Activated T-cell treated with anti-CD3 and anti-CD28 coated beads for 24 hours (primary cell): ENCODE results near the gene PLEKHH1.

Experiments used
- DNase-seq: peaks from one replicate; pipeline ENCODE4 v3.0.0-alpha.2; 2020; ENCODE audit warnings: low read depth

PLEKHH1 gene

GRCh38 chr14:67567654-67568053 is 34.6 kb downstream of the PLEKHH1 start:
- DNase-seq = no peak

- no peak for DNase-seq
Measured at GRCh38 chr14:67569011-67569650, 36.0 kb downstream of the PLEKHH1 start.

- no peak for DNase-seq
Measured at GRCh38 chr14:67569651-67570290, 36.7 kb downstream of the PLEKHH1 start.

DNA sequence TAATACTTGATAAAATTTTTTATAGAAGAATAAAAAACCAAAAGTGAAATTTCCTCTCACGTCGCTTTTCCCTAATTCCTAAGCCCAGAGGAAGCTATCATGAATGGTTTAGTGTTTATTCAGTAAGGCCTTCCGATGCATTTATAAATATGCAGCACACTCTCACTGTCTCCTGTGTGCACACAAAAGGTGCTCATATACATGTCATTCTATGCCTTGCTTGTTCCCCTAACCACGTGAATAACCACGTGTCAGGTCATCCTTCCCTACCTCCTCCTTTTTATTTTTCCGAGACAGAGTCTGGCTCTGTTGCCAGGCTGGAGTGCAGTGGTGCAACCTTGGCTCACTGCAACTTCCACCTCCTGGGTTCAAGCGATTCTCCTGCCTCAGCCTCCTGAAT is 37.4 kb downstream of the PLEKHH1 start:
- DNase-seq = no peak

- peak; percentile 57 for DNase-seq
Measured at GRCh38 chr14:67571275-67571990, 38.3 kb downstream of the PLEKHH1 start.

GRCh38 chr14:67571991-67572323 is 38.9 kb downstream of the PLEKHH1 start:
- no peak for DNase-seq

DNA sequence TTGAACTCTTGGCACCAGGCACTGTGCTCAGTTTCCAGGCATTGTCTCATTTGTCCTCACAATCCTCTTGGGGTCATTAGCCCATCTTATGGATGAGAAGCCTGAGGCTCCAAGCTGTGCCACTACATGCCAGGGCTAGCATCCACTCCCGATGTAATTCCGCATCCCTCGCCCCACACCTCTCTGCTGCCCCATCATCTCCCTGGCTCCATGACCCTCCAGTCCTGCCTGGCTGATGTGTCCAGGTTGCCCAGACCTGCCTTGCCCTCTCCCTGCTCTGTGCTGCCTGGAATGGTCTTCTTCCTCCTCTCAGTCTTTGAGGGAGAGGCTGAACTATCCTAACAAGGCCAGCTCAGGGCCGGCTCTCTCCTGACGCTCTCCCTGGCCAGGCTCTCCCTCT is 39.5 kb downstream of the PLEKHH1 start:
- no peak for DNase-seq

- DNase-seq = no peak
Measured at GRCh38 chr14:67573228-67574010, 40.3 kb downstream of the PLEKHH1 start.

DNA sequence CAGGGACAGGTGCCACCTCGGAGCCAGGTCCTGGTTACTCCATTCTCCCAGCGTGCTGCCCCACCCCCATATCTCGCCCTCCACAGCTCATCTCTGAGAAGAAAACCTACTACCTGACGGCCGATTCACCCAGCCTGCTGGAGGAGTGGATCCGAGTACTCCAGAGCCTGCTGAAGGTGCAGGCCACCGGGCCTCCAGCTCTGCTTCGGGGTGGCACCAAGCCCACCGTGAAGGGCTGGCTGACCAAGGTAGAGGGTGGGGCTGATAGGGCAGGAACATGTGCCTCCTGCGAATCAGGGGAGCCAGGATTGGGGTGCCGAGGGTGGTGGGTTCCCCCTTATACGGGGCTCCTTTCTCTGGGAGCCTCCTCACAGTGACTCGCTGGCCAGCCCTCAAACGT is 41.1 kb downstream of the PLEKHH1 start:
- no peak for DNase-seq

DNA sequence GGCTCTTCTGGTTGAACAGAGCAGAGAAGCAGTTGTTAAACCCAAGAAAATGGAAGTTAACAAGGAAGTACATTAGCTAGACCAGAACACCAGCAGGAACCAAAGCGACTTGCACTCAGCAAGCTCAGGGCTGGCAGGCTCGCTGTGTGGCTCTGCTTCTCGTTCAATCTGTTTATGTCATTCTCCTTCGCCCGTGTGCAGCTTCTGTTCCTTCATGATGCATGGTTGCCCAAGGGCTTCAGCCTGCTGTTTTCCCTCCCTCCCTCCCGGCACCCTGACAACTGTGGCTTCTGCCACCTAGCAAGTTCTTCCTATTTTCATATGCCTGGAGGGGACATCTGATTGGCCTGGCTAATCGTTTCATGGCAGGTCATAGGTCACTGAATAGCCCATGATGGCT is 41.7 kb downstream of the PLEKHH1 start:
- no peak for DNase-seq

DNA sequence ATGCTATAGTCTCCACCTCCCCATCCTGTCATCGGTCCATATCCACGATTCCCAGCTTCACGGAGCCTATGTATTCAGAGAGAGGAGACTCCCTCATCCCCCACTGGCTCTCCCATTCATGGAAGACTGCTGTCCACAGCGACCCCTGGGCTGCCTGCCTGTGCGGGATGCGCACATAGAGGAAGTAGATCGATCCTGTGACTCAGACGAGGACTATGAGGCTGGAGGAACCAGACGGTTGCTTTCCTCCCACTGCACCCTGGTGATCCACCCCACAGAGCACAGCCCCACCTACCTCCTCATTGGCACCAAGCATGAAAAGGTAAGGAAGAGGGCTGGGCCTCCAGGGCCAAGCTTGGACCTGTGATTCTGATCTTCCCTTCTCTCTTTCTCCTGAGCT is 42.6 kb downstream of the PLEKHH1 start:
- no peak for DNase-seq

DNA sequence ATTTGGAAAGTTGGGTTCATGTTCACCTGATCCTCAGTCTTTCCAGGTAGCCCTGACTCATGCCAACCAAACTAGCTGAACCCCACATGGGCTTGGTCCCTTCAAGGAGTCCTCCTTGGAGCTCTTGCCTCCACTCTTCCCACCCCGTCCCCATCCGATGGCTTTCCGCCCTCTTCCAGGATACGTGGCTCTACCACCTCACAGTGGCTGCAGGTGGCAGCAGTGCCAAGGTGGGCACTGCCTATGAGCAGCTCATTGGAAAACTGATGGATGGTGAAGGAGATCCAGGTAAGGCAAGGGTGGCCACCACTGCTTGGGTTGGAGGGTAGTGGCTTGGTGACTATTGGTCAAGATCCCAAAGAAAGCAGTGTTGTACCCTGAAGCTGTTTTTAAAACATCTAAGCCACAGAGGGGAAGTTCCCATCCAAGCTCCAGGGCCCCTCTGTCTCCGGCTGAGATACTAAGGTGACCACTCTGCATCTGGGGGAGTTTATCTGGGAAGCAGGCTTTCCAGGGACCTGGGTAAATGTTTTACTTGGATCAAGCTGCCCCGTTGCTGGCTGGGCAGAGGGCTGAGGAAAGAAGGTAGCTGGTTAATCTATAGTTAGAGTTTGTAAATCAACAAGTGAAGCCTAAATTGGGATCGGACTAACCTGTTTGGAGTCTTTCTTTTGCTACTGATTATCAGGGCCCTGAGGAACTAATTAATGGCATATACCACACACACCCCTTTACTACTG is 43.3 kb downstream of the PLEKHH1 start:
- DNase-seq = no peak

- no peak for DNase-seq
Measured at GRCh38 chr14:67577181-67577808, 44.2 kb downstream of the PLEKHH1 start.

DNA sequence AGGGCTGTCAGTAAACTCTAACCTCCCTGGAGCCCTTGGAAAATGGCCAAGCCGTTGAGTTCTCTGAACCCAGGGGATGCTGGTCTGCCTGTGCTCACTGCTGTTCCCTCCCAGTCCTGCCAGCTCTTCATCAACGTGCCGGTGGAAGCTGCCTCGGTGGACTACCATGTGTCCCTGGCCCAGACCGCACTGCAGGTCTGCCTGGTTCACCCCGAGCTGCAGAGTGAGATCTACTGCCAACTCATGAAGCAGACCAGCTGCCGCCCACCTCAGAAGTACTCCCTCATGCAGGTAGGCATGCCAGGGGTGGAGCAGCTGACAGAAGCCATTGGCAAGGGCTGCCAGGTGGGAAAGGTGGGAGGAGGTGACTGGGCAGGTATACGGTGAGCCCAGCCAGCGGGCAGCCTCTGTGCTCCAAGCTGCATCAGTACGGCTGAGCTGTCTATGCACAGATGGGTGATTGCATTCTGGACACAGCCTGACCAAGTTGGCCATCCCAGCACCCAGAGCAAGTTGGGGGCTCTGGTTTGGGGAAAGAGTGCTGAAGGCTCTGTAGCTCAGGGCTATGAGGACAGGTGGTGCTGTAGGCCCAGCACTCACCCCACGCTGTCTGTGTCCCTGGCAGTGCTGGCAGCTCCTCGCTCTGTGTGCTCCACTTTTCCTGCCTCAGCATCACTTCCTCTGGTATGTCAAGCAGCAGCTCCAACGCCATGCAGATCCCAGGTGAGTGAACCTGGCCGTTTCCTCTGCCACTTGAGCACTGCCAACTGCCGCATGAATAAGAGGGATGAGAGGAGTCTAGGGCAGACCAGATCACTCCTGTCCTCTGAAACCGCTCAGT is 45.0 kb downstream of the PLEKHH1 start:
- no peak for DNase-seq

GRCh38 chr14:67579040-67579439 is 46.0 kb downstream of the PLEKHH1 start:
- no peak for DNase-seq

GRCh38 chr14:67579636-67580035 is 46.5 kb downstream of the PLEKHH1 start:
- no peak for DNase-seq

DNA sequence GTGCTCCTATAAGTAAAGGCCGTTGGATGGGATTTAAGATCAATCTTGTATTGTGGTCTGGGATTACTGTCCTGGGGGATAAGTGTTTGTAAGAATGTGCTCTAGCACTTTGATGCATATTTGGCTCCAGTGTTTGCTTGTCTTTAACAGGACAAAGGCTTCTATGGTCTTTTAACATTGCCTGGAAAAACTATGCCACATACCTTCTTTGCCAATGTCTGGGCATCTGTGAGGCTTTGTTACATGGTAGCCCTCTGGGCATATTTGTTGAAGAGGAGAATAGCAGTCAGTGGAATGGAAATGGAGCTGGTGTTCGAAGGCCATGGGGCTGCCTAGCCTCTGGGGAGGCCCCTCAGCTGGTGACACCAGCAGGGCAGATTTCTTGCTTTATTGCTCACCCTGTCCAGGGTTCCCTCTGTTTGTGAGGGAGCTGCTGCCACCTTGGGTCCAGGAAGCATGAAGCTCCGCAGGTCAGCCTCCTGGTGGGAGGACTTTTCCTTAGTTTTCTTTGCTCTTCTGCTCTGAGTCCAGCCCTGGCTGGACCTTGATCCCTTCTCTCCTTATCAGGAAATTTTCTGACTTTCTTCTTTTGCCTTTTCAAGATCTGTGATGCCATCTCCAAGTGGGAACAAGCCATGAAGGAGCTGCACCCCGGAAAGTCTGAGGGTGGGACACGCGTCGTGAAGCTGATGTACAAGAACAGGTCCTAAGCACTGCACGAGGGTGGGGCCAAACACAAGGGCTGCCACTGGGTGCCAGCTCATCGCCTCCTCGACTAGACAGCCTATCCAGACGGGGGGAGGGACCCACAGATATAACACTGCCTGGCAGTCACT is 47.5 kb downstream of the PLEKHH1 start:
- no peak for DNase-seq

- DNase-seq = no peak
Measured at GRCh38 chr14:67581643-67582042, 48.6 kb downstream of the PLEKHH1 start.

GRCh38 chr14:67582061-67582460 is 49.0 kb downstream of the PLEKHH1 start:
- DNase-seq = no peak
